Erythroblast (primary cell): ENCODE data around the gene BACE2.

Source experiments
- GATA1 ChIP-seq: IDR thresholded peaks from 2 replicates; pipeline ENCODE4 v1.6.1; 2011; ENCODE audit warnings: low read depth, mild to moderate bottlenecking, control low read depth, low read length, moderate library complexity
- POLR2A ChIP-seq: IDR thresholded peaks from 2 replicates; pipeline ENCODE4 v1.6.1; 2011; ENCODE audit warnings: mild to moderate bottlenecking, low read length

DNA sequence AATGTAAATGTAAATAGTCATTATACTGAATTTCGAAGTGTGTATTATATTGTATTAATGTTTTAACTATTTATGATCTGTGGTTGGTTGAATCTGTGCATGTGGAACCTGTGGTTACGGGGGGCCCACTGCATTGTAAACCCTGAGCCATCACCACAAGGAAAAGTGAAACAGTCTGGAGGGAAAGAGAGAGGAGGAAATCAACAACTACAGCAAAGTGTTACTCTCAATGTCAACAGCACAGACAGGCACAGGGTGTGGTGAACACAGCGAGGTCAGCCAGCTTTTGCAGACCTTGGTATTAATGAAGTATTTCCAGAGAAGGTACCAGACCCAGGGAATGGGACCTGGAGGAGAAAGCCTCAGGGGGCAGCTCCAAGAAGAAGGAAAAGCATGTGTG is 37.1 kb upstream of the BACE2 start:
- no peak for TF ChIP-seq POLR2A
- no peak for TF ChIP-seq GATA1
